DOHH2 (cell line): ENCODE results near the gene PCDHGB1.

Experiments
- CTCF ChIP-seq: fragments of 200-600 bp; sonication (generic); IDR thresholded peaks from one replicate; pipeline ENCODE4 v1.5.1; 2014; ENCODE audit warnings: antibody characterized with exemption, mild to moderate bottlenecking, low read depth, low read length; ENCODE audit not compliant: poor library complexity, severe bottlenecking
- EZH2phosphoT487 ChIP-seq: fragments of 200-600 bp; sonication (generic); IDR thresholded peaks from 2 replicates; pipeline ENCODE4 v1.6.1; 2017; ENCODE audit warnings: borderline replicate concordance, mild to moderate bottlenecking, antibody characterized with exemption, low read length, moderate library complexity, mixed read lengths

GRCh38 chr5:141349917-141350619 lies at the start of gene PCDHGB1:
- TF ChIP-seq CTCF (peak; percentile 74), EZH2phosphoT487 (no peak)
